D721Med (cell line): ENCODE data around the gene FAM174B.

Source experiments
- DNase-seq: peaks from one replicate; pipeline ENCODE4 v3.0.0; 2011; ENCODE audit warnings: low spot score; ENCODE audit not compliant: insufficient read length
- FAIRE-seq: peaks from 2 replicates; lab custom pipeline; 2011; peaks lifted over from hg19 to GRCh38; lab: Jason Lieb, UNC
- CTCF ChIP-seq: IDR thresholded peaks from 2 replicates; pipeline ENCODE4 v1.5.1; 2012; ENCODE audit warnings: mild to moderate bottlenecking, control low read depth; ENCODE audit not compliant: insufficient read depth; ENCODE audit errors: missing control alignments

FAM174B gene

GRCh38 chr15:92627014-92627413 lies 28.6 kb downstream of the FAM174B start:
- FAIRE-seq = no peak
- no peak for TF ChIP-seq CTCF

GRCh38 chr15:92625251-92625980 lies 30.2 kb downstream of the FAM174B start:
- TF ChIP-seq CTCF = no peak
- FAIRE-seq (no peak), DNase-seq (no peak)

More at GRCh38 chr15:92627014-92627413, 28.6 kb downstream of the FAM174B start:
- no peak for DNase-seq

GRCh38 chr15:92624401-92624991 lies 31.1 kb downstream of the FAM174B start:
- TF ChIP-seq CTCF = no peak
- no peak for DNase-seq
- no peak for FAIRE-seq

GRCh38 chr15:92623435-92623834 lies 32.1 kb downstream of the FAM174B start:
- no peak for TF ChIP-seq CTCF
- DNase-seq = no peak
- FAIRE-seq = no peak

GRCh38 chr15:92621972-92622533 lies 33.5 kb downstream of the FAM174B start:
- DNase-seq (no peak), FAIRE-seq (no peak)
- TF ChIP-seq CTCF = no peak

- no peak for TF ChIP-seq CTCF
- FAIRE-seq (no peak), DNase-seq (no peak)
Measured at GRCh38 chr15:92620991-92621390, 34.6 kb downstream of the FAM174B start.
